Activated naive CD4-positive, alpha-beta T cell (primary cell): ENCODE data around the gene VHLL.

ENCODE experiments used
- DNase-seq, 4 experiments: peaks; one replicate each; lab custom pipeline; 2025; lab: John Stamatoyannopoulos, UW

The VHLL gene

GRCh38 chr1:156253634-156254033 lies 45.5 kb downstream of the VHLL start:
- DNase-seq: no peak

- no peak for DNase-seq
These were observed 47.6 kb downstream of the VHLL start for GRCh38 chr1:156251527-156251926.

- no peak for DNase-seq
These were observed 49.5 kb downstream of the VHLL start for GRCh38 chr1:156249593-156249992.
